Keratinocyte (primary cell): ENCODE results near the gene ETFA. TPM values are rescaled to one million over a fixed set of nuclear protein-coding genes. Genes with fewer than 3 reads are reported as not detected.

Experiments used
- DNase-seq: peaks from one replicate; pipeline ENCODE4 v3.0.0-alpha.2; 2011; ENCODE audit warnings: low read depth, missing footprints, low spot score
- FAIRE-seq: peaks from 2 replicates; lab custom pipeline; 2011; peaks lifted over from hg19 to GRCh38; lab: Jason Lieb, UNC
- H2AFZ ChIP-seq: 2 replicates; pipeline ENCODE4 v1.6.0; 2012; ENCODE audit warnings: low read length, control low read depth, inconsistent platforms; ENCODE audit not compliant: control insufficient read depth
- H3K27ac ChIP-seq: 2 replicates; pipeline ENCODE4 v1.5.1; 2011; ENCODE audit warnings: low read length; ENCODE audit not compliant: control insufficient read depth, insufficient read depth
- H3K27me3 ChIP-seq: 3 replicates; pipeline ENCODE4 v1.6.0; 2011; ENCODE audit warnings: low read length; ENCODE audit not compliant: control insufficient read depth, insufficient read depth; ENCODE audit errors: extremely low read depth
- H3K36me3 ChIP-seq, 2 experiments: 2 replicates in 1 of 2; 3 replicates in 1 of 2; pipeline ENCODE4 v1.5.1; 2011; ENCODE audit warnings: low read length in 2 of 2, mild to moderate bottlenecking in 1 of 2; ENCODE audit not compliant: control insufficient read depth in 2 of 2, insufficient read depth in 2 of 2; ENCODE audit errors: extremely low read depth in 1 of 2
- H3K4me1 ChIP-seq: 3 replicates; pipeline ENCODE4 v1.5.1; 2011; ENCODE audit warnings: low read length; ENCODE audit not compliant: control insufficient read depth, insufficient read depth; ENCODE audit errors: extremely low read depth
- H3K4me2 ChIP-seq: 3 replicates; pipeline ENCODE4 v1.6.0; 2011; ENCODE audit warnings: low read depth, low read length; ENCODE audit not compliant: control insufficient read depth, insufficient read depth; ENCODE audit errors: extremely low read depth
- H3K4me3 ChIP-seq, 3 experiments: fragments of 200-600 bp in 1 of 3; sonication (generic) in 1 of 3; 2 replicates in 2 of 3; 3 replicates in 1 of 3; pipeline ENCODE4 v1.5.1; 2011 to 2016; ENCODE audit warnings: low read length in 3 of 3, mild to moderate bottlenecking in 3 of 3, control low read depth in 2 of 3, inconsistent platforms in 1 of 3, low read depth in 1 of 3, mixed read lengths in 1 of 3, mixed run types in 1 of 3, moderate library complexity in 1 of 3; ENCODE audit not compliant: control insufficient read depth in 2 of 3, insufficient read depth in 2 of 3; ENCODE audit errors: extremely low read depth in 1 of 3
- H3K79me2 ChIP-seq: 2 replicates; pipeline ENCODE4 v1.6.0; 2012; ENCODE audit warnings: low read length; ENCODE audit not compliant: control insufficient read depth, insufficient read depth
- H3K9ac ChIP-seq: 3 replicates; pipeline ENCODE4 v1.6.0; 2011; ENCODE audit warnings: low read length; ENCODE audit not compliant: control insufficient read depth, insufficient read depth; ENCODE audit errors: extremely low read depth
- H3K9me1 ChIP-seq: 3 replicates; pipeline ENCODE4 v1.6.0; 2011; ENCODE audit warnings: low read length; ENCODE audit not compliant: control insufficient read depth, insufficient read depth; ENCODE audit errors: extremely low read depth
- H3K9me3 ChIP-seq: 2 replicates; pipeline ENCODE4 v1.5.1; 2012; ENCODE audit warnings: low read depth, low read length; ENCODE audit not compliant: control insufficient read depth
- H4K20me1 ChIP-seq: 3 replicates; pipeline ENCODE4 v1.6.0; 2011; ENCODE audit warnings: low read length; ENCODE audit not compliant: control insufficient read depth, insufficient read depth; ENCODE audit errors: extremely low read depth
- CTCF ChIP-seq, 3 experiments: IDR thresholded peaks in 1 of 3; conservative IDR thresholded peaks in 1 of 3; optimal IDR thresholded peaks in 1 of 3; 2 replicates in 2 of 3; 3 replicates in 1 of 3; pipeline versions ENCODE3 to v1.5.1; 2011; ENCODE audit warnings: low read length in 3 of 3, mild to moderate bottlenecking in 3 of 3, moderate library complexity in 2 of 3, control low read depth in 1 of 3, inconsistent platforms in 1 of 3; ENCODE audit not compliant: insufficient read depth in 2 of 3; ENCODE audit errors: extremely low read depth in 1 of 3
- EZH2 ChIP-seq: IDR thresholded peaks from one replicate; pipeline ENCODE4 v1.6.1; 2012; ENCODE audit warnings: inconsistent platforms, mild to moderate bottlenecking, low read length, moderate library complexity
- dilution Hi-C: fragments of 300-500 bp; cut with MboI; formaldehyde crosslinking; loops from one replicate; pipeline ENCODE4 v1.7.0; 2020; ENCODE audit warnings: low sequenced_read_pairs; ENCODE audit not compliant: extremely low pct_ligation_motif_present
- polyA plus RNA-seq, 5 experiments: library from polyadenylated mRNA; depleted of rRNA in 3 of 5; stranded (reverse) in 3 of 5; stranded (forward) in 1 of 5; unstranded in 1 of 5; fragments of >200 nt; gene quantifications; 1 replicate in 1 of 5; 2 replicates in 3 of 5; 3 replicates in 1 of 5; pipeline versions ENCODE4 v1.2.1 to v1.2.3, GENCODE V29; 2011 to 2012; ENCODE audit warnings: missing spikeins in 2 of 5, low read depth in 1 of 5, low replicate concordance in 1 of 5

ETFA gene
- polyA plus RNA-seq, 1 donor (not counting 4 experiments of a cell fraction or from before 2014, with no cell fraction given) = 230 TPM

GRCh38 chr15:76190751-76191538 lies 120.3 kb downstream of the ETFA start:
- dilution Hi-C loops = no loop called here
- H3K9me1 ChIP-seq = no peaks in the 10 kb centered on the region
- H3K9ac ChIP-seq = peak overlapping the region; percentile 28
- peak overlapping the region in 2 of 3 experiments; percentile 38 to 61 for H3K4me3 ChIP-seq
- TF ChIP-seq EZH2 = no peak
- peak; percentile 87 to 99 (median 94) for TF ChIP-seq CTCF (optimal IDR thresholded peaks at IDR 0.05 in 1 of 3, IDR thresholded peaks at IDR 0.05 in 1 of 3, conservative IDR thresholded peaks at IDR 0.05 in 1 of 3; ENCODE audit: extremely low read depth in 1 of 3, insufficient read depth in 2 of 3, low read length in 3 of 3)
- DNase-seq = no peak
- no peaks in the 10 kb centered on the region for H3K79me2 ChIP-seq
- peak overlapping the region; percentile 77 for H2AFZ ChIP-seq
- H3K36me3 ChIP-seq = no peaks in the 10 kb centered on the region
- no peak overlapping the region for H3K27ac ChIP-seq
- no peaks in the 10 kb centered on the region for H4K20me1 ChIP-seq
- no peaks in the 10 kb centered on the region for H3K9me3 ChIP-seq
- peaks cover 5% of the 10 kb centered on the region for H3K27me3 ChIP-seq
- peaks cover 10% of the 10 kb centered on the region for H3K4me1 ChIP-seq
- FAIRE-seq = no peak
- peak overlapping the region; percentile 87 for H3K4me2 ChIP-seq

- Histone ChIP-seq H3K27me3 (peaks cover 5% of the 10 kb centered on the region), H3K9me1 (no peaks in the 10 kb centered on the region), H3K79me2 (no peaks in the 10 kb centered on the region), H3K36me3 (no peaks in the 10 kb centered on the region), H3K4me1 (peaks cover 12% of the 10 kb centered on the region), H3K4me2 (peak overlapping the region; percentile 87), H3K9me3 (no peaks in the 10 kb centered on the region), H2AFZ (peak overlapping the region; percentile 77), H4K20me1 (no peaks in the 10 kb centered on the region), H3K4me3 (no peak overlapping the region), H3K9ac (no peak overlapping the region), H3K27ac (no peak overlapping the region)
- dilution Hi-C loops = no loop called here
- TF ChIP-seq CTCF (optimal IDR thresholded peaks at IDR 0.05 in 1 of 3, IDR thresholded peaks at IDR 0.05 in 1 of 3, conservative IDR thresholded peaks at IDR 0.05 in 1 of 3; ENCODE audit: extremely low read depth in 1 of 3, insufficient read depth in 2 of 3, low read length in 3 of 3) = no peak
- TF ChIP-seq EZH2 = no peak
- FAIRE-seq (no peak), DNase-seq (no peak)
Measured at GRCh38 chr15:76190070-76190564, 121.2 kb downstream of the ETFA start.
